Stimulated activated CD4-positive, alpha-beta T cell treated with anti-CD3 and anti-CD28 coated beads, Interleukin-15, amount 100 ng/mL, for 1 hour (primary cell): ENCODE data around the gene CDSN.

ENCODE experiments used
- DNase-seq, 2 donors: peaks; one replicate each; pipeline ENCODE4 v3.0.0-alpha.2; 2020; ENCODE audit warnings: low read depth in 1 of 2, low spot score in 1 of 2

Gene CDSN

GRCh38 chr6:31144970-31145340, 24.7 kb upstream of the CDSN start:
- DNase-seq: no peak

GRCh38 chr6:31144296-31144969, 24.2 kb upstream of the CDSN start:
- DNase-seq: no peak

DNA sequence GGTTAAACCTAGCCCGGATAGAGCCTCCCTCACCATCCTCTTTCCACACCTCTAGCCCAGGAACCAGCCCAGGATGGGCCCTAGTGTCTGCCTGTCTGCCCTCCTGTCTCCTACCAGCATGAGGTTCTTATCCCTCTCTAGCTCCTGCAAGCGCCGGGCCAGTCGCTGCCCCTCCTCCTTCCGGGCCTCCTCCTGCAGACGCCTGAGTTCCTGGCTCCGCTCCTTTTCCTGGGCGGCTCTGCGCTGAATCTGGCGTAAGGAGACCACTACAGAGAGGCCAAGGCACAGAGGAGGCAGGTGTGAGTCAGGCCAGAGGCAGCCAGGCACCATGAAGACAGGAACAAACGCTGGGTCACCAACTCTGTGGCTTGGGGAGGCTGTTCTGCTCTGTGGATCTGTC, 22.9 kb upstream of the CDSN start:
- no peak for DNase-seq

DNA sequence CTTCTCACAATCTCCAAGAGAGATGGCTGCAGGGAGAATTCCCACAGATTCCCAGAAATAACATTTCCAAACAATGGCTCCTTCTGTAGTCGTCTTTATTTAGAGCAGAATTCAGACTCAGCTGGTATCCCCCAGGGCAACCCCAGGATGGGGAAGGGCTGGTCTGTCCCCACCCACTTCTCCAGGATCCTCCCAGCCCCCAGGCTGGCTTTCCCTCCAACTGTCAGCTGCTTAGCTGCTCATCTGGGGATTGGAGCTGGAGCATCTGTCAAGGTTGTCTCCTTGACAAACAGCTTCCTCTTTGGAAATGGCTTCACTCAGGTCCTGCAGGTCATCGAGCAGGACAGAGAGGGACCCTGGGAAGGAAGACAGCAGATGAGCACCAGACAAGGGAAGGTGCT, 22.1 kb upstream of the CDSN start:
- no peak for DNase-seq

- DNase-seq: no peak
Measured at GRCh38 chr6:31140643-31141042, 20.4 kb upstream of the CDSN start.

GRCh38 chr6:31139599-31139998, 19.4 kb upstream of the CDSN start:
- DNase-seq: no peak

DNA sequence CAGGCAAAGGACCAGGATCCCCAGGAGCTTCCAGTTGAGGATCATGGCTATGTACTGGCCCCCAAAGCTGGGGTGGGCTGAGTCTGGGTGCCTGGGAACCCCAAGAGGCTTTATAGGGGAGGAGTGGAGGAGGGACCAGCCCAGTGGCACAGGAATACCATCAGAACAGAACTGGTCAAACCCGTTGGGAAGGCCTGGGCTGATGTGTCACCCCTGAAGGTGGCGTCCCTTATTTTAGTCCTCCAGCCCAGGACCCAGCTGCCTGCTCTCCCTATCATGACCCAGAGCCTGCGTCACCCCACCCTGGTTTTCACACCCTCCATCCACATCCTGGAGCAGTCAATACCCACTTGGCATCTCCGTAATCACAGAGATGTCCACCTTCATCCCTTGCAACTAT, 18.7 kb upstream of the CDSN start, which contains the start of gene PSORS1C2:
TSS of gene PSORS1C2 (minus strand) at position 85 of the 400 bp plus-strand sequence. CDS start at position 45, 40 bp downstream.
- no peak for DNase-seq

DNA sequence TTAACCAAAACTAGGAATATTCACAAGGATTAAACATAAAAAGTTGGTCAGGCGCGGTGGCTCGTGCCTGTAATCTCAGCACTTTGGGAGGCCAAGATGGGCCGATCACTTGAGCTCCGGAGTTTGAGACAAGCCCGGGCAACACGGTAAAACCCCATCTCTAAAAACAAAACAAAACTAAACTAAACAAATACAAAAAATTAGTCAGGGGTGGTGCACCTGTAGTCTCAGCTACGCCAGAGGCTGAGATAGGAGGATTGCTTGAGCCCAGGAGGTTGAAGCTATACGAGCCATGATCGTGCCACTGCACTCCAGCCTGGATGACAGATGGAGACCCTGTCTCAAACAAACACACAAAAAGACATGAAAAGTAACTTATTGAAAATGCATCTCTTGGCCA, 15.5 kb upstream of the CDSN start:
- DNase-seq: no peak

- no peak for DNase-seq
Measured at GRCh38 chr6:31132806-31133205, 12.6 kb upstream of the CDSN start.

- no peak for DNase-seq
Measured at GRCh38 chr6:31131595-31131994, 11.3 kb upstream of the CDSN start.

DNA sequence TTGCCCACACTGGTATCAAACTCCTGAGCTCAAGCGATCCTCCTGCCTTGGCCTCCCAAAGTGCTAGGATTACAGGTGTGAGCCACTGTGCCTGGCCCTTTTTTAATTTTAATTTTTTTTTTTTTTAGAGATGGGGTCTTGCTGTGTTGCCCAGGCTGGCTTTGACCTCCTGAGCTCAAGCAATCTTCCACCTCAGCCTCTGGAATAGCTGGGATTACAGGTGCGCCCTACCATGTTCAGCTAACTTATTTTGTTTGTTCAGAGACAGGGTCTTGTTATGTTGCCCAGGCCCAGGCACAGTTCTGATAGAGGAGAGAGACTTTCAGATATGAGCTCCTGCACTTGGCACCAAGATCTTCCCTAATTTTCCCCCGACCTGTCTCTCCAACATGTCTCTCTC, 10.5 kb upstream of the CDSN start:
- no peak for DNase-seq

DNA sequence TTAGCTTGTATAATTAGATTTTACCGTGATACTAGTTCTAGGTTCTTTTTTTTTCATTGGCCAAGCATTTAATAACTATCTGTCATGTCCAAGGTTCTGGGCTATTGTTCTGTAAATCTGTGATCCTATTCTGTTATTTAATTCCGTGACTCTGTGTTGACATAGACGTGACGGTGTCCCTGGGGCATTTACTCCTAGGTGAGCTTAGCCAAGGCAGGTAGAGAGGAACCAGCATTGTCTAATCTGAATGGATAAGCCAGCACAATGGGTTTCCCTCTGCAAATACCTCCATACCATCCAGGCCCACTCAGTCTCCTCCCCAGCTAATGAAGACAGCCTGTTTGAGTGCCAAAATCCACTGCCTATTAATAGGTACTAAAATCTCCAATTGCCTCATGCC, 8.9 kb upstream of the CDSN start:
- DNase-seq: no peak

DNA sequence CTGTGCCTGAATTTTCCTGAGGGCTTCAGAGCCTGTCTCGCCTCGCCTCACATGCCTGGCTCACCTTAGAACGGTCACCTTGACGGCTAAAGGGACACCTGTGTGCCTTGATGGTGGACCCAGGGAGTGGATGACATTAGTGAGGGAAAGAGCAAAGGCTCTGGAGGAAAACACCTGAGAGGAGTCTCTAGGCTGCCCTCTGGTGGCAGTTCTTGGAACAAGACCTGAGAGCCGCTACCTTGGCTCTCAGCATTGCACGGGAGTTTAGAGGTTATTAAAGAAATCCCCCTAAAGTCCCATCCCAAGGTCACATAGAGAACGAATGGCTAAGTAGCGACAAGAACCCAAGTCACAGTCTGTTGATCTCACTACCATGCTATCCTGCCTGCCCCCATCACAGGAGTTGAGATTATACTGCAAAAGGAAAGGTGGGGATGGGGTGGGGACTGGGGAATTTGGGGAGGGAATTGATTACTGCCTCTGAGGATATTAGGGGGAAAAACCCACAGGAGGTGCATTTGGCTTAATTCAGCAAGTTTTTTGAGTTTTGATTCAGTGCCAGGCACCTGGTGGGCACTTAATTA, 7.9 kb upstream of the CDSN start:
- peak; percentile 55 to 57 for DNase-seq

- DNase-seq: no peak
Measured at GRCh38 chr6:31126396-31127175, 6.3 kb upstream of the CDSN start.

- no peak for DNase-seq
Measured at GRCh38 chr6:31125586-31126363, 5.5 kb upstream of the CDSN start.

DNA sequence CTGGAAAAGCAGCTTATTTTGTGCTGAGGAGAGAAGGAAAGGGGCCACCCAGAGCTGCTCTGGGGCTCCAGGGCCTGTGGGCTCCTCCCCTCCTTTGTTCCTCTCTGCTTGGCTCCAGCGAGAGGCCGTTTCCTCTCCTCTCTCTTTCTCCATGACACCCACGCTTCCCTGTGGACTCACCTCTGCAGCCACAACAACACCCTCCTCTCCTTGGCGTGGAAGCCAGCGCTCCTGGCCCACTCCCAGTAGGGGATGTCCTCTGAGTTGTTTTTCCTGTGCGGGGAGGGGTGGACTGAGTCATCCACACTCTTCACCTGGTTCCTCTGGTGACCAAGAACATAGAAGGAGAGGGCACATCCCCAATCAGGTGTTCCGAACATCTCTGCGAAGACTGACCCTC, 4.9 kb upstream of the CDSN start:
- no peak for DNase-seq

- no peak for DNase-seq
Measured at GRCh38 chr6:31122791-31123706, 2.8 kb upstream of the CDSN start.

DNA sequence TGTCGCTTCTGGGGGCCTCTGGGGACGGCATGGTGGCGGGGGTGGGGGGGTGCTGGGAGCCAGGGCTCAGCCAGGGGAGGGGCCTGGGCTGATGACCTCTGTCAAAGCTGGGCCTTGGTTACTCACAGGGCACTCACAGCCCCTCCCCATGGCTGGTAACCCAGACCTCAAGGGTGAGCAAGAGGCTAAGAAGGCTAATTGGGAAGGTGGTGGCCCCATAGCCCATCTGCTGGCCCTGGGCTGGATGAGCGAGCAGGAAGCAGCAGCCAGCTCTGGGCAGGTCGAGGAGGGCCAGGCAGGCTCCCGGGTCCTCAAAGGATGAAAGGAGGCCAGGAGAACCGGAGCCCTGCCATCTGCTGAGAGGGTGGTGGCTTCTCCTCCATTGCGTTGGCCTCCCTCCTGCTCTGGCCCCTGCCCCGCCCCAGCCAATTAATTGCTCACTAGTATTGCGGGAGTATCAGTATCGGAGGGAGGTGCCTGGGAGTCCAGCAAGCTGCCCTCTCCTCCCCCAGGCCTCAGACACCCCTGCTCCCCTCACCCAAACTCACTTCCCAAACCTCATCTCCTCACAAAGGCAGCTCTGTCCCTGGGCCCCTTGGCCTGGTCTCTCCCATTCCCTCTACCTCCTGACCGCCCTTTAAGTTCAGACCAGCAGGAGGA, 1.0 kb upstream of the CDSN start:
- DNase-seq: no peak

DNA sequence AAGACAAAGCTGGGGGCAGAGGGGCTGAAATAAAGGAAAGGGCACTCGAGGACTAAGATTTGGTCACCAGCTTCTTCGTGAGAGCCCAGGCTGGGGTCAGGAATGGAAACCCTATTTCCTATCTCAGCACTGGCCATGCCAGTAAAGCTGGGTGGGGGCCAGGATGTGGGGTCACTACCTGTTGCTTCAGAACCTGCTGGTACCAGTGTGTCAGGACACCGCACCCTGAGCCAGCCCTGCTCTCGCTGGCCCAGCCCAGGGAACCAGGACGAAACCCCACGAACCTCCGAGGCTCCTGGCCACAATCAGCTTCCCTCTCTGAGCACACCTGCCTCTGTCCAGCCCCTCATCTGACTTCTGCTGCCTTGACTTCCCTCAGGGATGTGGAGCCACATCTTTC, 2.1 kb downstream of the CDSN start:
- no peak for DNase-seq
